Activated naive CD8-positive, alpha-beta T cell (primary cell): Measurements from ENCODE around the gene RHO.
"Not testable (repeated sequence)": the region's sequence is repeated elsewhere in the genome, so short reads cannot be mapped to it uniquely, and the experiment has no call there.

Source experiments
- H3K27ac Mint-ChIP-seq: one replicate; pipeline ENCODE4 v1.8.0; 2021; ENCODE audit warnings: mixed read lengths
- H3K27me3 Mint-ChIP-seq: one replicate; pipeline ENCODE4 v1.8.0; 2021; ENCODE audit warnings: mixed read lengths
- H3K36me3 Mint-ChIP-seq: one replicate; pipeline ENCODE4 v1.8.0; 2021; ENCODE audit warnings: mixed read lengths
- H3K4me1 Mint-ChIP-seq: one replicate; pipeline ENCODE4 v1.8.0; 2021; ENCODE audit warnings: low read depth, mixed read lengths
- H3K4me3 Mint-ChIP-seq: one replicate; pipeline ENCODE4 v1.8.0; 2021; ENCODE audit warnings: mild to moderate bottlenecking, mixed read lengths
- H3K9me3 Mint-ChIP-seq: one replicate; pipeline ENCODE4 v1.8.0; 2021; ENCODE audit warnings: low read depth, mixed read lengths

RHO gene

DNA sequence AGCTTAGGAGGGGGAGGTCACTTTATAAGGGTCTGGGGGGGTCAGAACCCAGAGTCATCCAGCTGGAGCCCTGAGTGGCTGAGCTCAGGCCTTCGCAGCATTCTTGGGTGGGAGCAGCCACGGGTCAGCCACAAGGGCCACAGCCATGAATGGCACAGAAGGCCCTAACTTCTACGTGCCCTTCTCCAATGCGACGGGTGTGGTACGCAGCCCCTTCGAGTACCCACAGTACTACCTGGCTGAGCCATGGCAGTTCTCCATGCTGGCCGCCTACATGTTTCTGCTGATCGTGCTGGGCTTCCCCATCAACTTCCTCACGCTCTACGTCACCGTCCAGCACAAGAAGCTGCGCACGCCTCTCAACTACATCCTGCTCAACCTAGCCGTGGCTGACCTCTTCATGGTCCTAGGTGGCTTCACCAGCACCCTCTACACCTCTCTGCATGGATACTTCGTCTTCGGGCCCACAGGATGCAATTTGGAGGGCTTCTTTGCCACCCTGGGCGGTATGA, at the start of gene RHO:
Gene RHO, plus strand, starts transcription at position 51 of the 512 bp plus-strand sequence. Its CDS starts 95 bp downstream, at position 146.
- H3K4me1 Mint-ChIP-seq, result no peaks in the 10 kb centered on the region
- H3K36me3 Mint-ChIP-seq, result no peaks in the 10 kb centered on the region
- no peak within 1 kb of the TSS for H3K4me3 Mint-ChIP-seq
- no peaks in the 10 kb centered on the region for H3K27me3 Mint-ChIP-seq
- H3K27ac Mint-ChIP-seq, result no peak within 1 kb of the TSS
- H3K9me3 Mint-ChIP-seq, result no peaks in the 10 kb centered on the region

DNA sequence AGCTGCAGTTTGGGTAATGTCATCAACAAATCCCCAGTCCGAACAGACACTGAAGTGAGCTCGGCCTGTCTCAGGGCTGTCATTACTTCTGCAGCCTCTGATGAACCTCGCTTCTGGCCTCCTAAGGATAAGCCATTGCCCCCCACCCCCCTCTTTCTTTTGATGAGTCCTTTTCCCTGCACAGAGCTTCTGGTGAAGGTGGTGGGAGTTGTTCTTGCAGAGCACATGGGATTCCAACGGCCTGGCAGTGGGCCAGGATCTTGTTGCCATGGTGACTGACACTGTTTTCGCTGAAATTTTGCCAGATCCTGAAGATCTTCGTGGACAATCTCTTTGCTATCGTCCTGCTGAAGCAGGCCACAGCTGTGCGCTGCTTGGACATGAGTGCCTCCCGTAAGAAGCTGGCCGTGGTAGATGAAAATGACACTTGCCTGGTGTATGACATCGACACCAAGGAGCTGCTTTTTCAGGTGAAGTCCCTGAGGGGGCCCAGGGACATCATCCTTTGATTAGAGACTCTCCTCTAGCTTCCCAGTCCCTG, 47.1 kb upstream of the RHO start:
- not testable (repeated sequence) for H3K27me3 Mint-ChIP-seq, H3K4me3 Mint-ChIP-seq, H3K9me3 Mint-ChIP-seq, H3K36me3 Mint-ChIP-seq, H3K4me1 Mint-ChIP-seq, H3K27ac Mint-ChIP-seq

DNA sequence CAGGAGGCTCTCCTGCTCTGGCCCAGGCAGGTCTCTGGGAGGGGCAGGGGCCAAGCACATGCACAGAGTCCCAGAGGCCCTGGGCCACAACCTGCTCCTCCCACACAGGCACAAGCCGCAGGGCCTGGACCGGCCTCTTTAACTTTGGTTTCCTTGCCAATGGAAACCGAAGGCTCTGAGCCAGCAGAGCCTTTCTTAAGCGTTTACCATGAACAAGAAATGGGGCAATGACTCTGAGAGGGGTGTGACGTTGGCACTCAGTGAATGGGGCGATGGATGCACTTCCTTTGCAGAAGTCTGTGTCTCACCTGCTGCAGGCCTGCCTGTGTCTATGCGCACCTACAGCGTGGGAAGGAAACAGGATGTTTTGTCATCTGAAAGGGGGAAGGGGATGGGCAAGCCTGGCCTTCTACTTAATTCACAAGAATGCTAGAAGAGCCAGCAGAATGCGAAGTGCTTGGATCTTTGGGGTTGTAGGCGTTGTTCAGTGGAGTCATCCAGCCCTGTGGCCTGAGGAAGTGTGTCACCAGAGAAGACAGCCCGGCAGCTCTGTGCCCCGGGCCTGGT, 46.6 kb upstream of the RHO start:
- H3K4me1 Mint-ChIP-seq, result peaks cover 6% of the 10 kb centered on the region
- no peaks in the 10 kb centered on the region for H3K27me3 Mint-ChIP-seq
- H3K27ac Mint-ChIP-seq, result peak overlapping the region; percentile 67
- H3K9me3 Mint-ChIP-seq, result no peaks in the 10 kb centered on the region
- peaks cover 4% of the 10 kb centered on the region for H3K36me3 Mint-ChIP-seq
- H3K4me3 Mint-ChIP-seq, result no peak overlapping the region

DNA sequence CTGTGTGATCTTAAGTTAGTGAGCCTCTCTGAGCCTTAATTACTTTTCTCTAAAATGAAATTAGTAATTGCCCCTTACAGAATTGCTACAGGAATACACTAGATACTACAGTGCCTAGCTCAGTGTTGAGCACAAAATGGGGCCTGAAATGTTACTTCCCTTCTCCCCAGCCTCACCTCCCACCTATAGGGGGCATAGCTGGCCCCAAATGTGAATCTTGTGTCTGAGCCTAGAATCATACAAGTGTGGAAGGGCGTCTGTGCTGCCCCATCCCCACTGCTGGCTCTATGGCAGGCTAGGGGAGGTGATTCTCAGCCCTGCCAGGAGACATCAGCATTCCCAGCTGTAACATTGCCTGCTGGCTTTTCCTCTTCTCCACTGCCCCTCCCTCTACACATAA, 45.7 kb upstream of the RHO start:
- H3K9me3 Mint-ChIP-seq, result no peaks in the 10 kb centered on the region
- no peak overlapping the region for H3K4me3 Mint-ChIP-seq
- no peaks in the 10 kb centered on the region for H3K27me3 Mint-ChIP-seq
- H3K36me3 Mint-ChIP-seq, result peaks cover 3% of the 10 kb centered on the region
- H3K4me1 Mint-ChIP-seq, result peaks cover 6% of the 10 kb centered on the region
- no peak overlapping the region for H3K27ac Mint-ChIP-seq

DNA sequence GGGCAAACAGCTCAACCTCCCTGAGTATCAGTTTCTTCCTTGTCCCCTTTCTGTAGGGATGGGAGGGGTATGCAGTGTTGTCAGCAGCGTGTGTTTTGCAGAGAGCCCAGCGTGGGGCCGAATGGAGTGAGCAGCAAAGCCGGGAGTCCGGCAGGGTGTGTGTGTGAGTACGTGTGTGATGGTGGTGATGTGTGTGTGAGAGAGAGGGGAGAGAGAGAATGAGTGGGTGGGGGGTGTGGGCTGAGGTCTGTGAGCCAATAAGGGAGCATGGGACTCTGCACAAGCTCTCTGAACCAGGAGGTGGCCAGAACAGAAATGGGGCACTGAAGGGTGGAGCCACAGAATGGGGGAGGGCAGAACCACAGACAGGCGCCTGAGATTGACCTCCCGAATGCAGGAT, 44.6 kb upstream of the RHO start:
- no peaks in the 10 kb centered on the region for H3K27me3 Mint-ChIP-seq
- H3K27ac Mint-ChIP-seq, result no peak overlapping the region
- H3K9me3 Mint-ChIP-seq, result no peaks in the 10 kb centered on the region
- peaks cover 6% of the 10 kb centered on the region for H3K4me1 Mint-ChIP-seq
- H3K4me3 Mint-ChIP-seq, result no peak overlapping the region
- peaks cover 3% of the 10 kb centered on the region for H3K36me3 Mint-ChIP-seq

DNA sequence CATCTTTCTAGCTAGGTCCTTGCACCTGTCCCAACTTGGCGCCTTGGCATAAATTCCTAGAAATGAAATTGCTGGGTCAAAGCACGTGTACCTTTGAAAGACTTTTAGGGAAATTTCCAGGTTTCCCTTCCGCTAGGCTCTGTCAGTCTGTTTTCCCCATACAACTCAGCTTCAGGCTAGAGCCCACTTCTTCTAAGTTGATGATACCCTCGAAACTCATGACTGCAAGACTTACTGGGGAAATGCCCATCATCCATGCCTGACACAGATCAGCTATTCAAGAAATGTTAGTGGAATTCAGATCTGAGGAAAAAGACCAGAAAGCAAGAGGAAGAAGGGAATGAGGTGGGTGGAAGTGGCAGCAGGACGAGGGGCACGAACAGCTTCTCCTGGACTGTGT, 43.3 kb upstream of the RHO start:
- not testable (repeated sequence) for H3K27me3 Mint-ChIP-seq, H3K36me3 Mint-ChIP-seq, H3K4me3 Mint-ChIP-seq, H3K27ac Mint-ChIP-seq, H3K9me3 Mint-ChIP-seq, H3K4me1 Mint-ChIP-seq

DNA sequence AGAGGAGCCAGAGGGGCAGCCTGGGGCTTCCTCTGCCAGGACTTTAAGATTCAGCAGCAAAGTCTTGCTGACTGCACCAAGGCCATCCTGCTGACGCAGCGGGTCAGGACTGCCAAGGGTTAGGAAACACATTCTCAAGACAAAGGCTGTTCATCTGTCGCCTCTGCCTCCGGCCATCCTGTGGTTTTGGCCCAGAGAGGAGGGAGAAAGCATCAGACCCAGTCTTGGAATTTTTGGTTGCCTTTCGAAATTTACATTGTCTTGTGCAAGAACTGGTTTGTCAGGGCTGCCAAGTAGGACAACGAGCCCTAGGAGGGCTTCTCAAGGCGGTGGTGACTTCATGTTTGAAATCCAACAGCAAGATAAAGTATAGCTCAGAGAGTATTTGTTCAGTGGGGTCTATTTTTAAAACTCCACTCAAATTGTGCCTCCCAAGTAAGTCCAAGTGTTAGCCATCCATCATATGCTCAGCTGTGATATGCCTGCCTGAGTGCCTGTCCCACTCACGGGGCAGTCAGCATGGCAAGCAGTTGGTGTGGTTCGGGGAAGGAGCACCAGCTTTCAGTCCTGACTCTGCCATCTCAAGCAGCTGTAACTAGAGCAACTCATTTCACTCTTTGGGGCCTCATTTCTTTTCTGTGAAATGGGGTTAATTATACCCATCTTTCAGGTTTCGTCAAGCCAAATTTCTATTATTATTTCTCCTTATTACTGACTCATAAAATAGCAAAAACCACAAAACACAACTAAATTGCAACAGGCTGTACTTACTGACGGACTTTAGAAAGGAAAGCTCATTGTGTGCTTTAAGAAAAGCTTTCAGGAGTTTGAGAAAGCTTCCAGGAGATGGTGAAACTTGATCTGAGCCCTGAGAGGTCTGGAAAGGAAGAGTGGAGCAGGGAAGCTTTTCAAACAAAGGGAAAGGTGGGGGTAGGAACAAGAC, 42.4 kb upstream of the RHO start:
- Mint-ChIP-seq H3K4me3 (no peak overlapping the region), H3K36me3 (peaks cover 6% of the 10 kb centered on the region), H3K4me1 (peaks cover 6% of the 10 kb centered on the region), H3K27ac (no peak overlapping the region), H3K27me3 (no peaks in the 10 kb centered on the region), H3K9me3 (no peaks in the 10 kb centered on the region)

DNA sequence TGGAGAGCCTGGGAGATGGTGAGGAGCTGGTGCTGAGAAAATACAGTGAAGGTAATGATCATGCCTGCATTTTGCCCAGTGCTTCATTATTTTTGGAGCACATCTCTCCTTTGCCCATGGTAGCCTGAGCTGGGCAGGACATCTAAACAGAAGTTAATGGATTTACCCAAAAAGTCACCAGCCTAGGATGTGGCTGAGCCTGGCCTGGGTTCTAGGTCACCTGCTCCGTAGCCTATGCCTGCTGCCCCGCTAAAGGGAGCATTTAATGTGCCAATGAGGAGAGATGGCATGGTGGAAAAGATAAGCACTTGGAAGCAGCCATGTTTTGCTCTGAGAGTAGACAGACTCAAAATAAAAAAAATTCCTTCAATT, 41.8 kb upstream of the RHO start:
- no peak overlapping the region for H3K4me3 Mint-ChIP-seq
- no peaks in the 10 kb centered on the region for H3K9me3 Mint-ChIP-seq
- no peaks in the 10 kb centered on the region for H3K27me3 Mint-ChIP-seq
- no peak overlapping the region for H3K27ac Mint-ChIP-seq
- peaks cover 6% of the 10 kb centered on the region for H3K36me3 Mint-ChIP-seq
- H3K4me1 Mint-ChIP-seq, result peaks cover 6% of the 10 kb centered on the region

DNA sequence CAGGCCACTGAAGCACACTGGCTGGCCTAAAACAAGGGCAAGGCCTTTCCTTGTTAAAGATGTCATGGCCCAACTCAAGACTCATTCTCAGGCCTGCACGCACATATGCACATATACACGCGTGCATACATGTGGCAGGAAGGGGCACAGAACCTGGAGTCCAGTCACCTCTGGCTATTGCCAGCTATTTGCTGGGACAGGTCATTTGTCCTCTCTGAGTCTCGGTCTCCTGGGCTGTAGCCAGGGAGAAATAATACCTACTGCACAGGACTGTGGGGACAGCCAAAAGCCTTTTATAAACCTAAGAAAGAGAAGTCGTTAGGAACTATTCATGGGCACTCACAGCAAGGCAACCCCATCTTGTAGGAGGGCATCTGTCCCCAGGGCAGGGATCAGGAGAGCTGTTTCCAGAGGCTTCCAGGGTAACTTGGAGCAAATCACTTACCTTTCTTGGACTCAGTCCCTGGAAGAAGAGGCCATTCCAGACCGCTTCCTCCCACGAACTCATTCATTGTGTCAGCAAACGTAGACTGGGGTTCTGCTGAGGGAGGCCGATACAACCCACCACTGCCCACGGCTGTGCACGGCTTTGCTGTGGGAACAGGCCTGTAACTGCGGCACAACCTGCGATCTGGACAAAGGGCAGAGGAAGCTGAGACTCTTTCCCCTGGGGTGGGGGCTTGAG, 41.1 kb upstream of the RHO start:
- Mint-ChIP-seq H3K27ac (no peak overlapping the region), H3K36me3 (peaks cover 9% of the 10 kb centered on the region), H3K4me3 (no peak overlapping the region), H3K27me3 (no peaks in the 10 kb centered on the region), H3K9me3 (no peaks in the 10 kb centered on the region), H3K4me1 (no peaks in the 10 kb centered on the region)

DNA sequence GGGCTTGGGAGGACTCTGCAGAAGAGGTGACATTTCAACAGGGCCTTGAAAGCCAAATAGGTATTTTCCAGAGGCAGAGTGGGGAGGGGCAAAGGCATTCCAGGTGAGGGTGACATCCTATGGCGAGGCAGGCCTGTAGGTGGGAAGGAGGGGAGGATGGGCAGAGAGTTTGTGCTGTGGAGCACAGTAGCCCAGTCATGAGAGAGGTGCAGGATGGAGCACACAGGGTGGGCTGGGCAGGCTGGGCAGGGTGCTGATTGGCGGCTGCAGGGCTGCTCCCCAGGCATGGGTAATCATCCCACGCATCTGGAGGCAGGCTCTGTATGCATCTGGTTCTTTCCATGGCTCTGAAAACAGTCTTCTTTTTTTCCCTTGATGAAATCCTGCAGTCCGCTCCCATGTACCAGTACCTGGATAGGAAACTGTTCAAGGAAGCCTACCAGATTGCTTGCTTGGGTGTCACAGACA, 40.5 kb upstream of the RHO start:
- H3K4me3 Mint-ChIP-seq, H3K4me1 Mint-ChIP-seq, H3K9me3 Mint-ChIP-seq, H3K36me3 Mint-ChIP-seq, H3K27ac Mint-ChIP-seq, H3K27me3 Mint-ChIP-seq: not testable (repeated sequence)

DNA sequence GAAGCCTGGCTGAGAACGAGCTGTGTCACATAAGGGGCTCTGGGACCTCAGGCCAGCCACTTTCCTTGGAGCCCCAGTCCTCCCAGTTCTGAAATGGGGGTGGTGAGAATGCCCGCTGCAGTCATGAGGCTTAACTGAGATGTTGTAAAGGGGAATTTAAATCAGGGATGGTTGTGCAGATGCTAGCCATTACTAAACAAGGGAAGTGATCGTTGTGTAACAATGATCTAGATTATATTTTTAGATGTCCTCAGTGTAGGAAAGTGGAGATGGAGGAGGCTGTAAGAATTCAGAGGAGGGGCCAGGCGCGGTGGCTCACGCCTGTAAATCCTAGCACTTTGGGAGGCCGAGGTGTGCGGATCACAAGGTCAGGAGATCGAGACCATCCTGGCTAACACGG, 39.2 kb upstream of the RHO start:
- not testable (repeated sequence) for H3K4me3 Mint-ChIP-seq, H3K27ac Mint-ChIP-seq, H3K27me3 Mint-ChIP-seq, H3K4me1 Mint-ChIP-seq, H3K36me3 Mint-ChIP-seq, H3K9me3 Mint-ChIP-seq

DNA sequence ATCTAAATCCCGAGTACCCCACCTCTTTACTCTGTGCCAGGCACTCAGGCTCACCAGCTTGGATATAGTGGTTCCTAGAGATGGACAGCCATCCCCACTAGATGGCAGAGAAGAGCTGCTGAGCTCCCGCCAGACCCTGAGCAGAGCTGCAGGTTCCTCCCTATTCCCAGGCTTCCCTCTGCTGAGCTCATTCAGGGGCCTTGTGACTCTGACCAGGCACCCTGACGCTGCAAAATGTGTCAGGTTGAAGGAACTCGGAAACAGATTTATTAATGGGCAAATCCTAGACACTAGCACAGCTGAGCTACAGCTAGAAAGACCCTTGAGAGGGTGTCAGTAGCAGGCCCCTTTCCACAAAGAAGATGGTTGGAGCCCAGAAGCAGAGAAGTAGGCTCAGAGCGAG, 38.2 kb upstream of the RHO start:
- no peaks in the 10 kb centered on the region for H3K9me3 Mint-ChIP-seq
- H3K27ac Mint-ChIP-seq, result no peak overlapping the region
- no peaks in the 10 kb centered on the region for H3K27me3 Mint-ChIP-seq
- H3K36me3 Mint-ChIP-seq, result peaks cover 12% of the 10 kb centered on the region
- no peaks in the 10 kb centered on the region for H3K4me1 Mint-ChIP-seq
- no peak overlapping the region for H3K4me3 Mint-ChIP-seq

DNA sequence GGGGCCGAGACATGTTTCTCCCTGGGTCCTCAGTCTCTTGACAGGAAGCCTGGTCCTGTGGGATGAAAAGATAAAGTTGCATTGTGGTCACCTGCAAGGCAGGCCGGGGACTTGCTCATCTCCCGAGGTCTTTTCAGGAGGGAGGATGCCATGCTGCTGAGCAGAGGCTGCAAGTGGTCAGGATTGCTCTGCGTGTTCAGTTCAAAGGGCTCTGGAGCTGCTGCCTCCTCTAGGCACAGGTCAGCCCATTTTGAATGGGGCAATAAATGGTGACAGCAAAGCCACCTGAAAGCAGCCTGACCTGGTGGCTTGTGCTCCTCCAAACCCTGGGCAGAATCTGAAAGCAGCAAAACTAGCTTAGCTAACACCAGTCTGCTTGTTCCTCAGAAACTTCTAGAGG, 37.4 kb upstream of the RHO start:
- H3K4me3 Mint-ChIP-seq, H3K9me3 Mint-ChIP-seq, H3K4me1 Mint-ChIP-seq, H3K27ac Mint-ChIP-seq, H3K27me3 Mint-ChIP-seq: not testable (repeated sequence)
- peaks cover 12% of the 10 kb centered on the region for H3K36me3 Mint-ChIP-seq

DNA sequence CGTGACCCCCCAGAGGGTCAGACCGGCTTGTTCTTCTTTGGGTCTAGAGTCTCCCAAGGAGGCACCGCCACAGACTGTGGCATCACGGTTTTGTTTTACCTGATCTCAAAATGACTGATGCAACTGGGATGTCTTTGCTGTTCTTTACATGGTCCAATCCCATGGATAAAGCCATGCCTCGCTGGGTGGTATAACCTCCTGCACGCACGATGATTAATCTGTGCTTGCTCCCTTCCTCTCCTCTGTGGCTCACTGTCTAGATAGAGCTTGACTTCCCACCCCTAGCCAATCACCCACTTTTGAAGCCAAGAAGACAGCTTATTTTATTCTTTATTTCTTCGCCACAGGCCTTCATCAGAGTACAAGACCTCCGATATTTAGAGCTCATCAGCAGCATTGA, 36.6 kb upstream of the RHO start:
- Mint-ChIP-seq H3K36me3 (peaks cover 15% of the 10 kb centered on the region), H3K4me1 (no peaks in the 10 kb centered on the region), H3K27me3 (no peaks in the 10 kb centered on the region), H3K4me3 (no peak overlapping the region), H3K9me3 (no peaks in the 10 kb centered on the region), H3K27ac (no peak overlapping the region)

DNA sequence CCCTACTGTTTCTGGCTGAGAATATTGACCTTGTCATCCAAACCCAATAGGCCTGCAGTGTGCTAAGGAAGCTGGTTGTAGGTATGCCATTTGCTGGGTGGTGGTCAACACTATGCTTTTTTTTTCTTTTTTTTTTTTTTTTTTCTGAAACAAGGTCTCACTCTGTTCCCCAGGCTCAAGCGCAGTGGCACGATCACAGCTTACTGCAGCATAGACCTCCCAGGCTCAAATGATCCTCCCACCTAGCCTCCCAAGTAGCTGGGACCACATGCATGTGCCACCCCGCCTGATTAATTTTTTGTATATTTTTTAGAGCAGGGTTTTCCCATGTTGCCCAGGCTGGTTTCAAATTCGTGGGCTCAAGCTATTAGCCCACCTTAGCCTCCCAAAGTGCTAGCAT, 35.7 kb upstream of the RHO start:
- Mint-ChIP-seq H3K36me3 (peaks cover 18% of the 10 kb centered on the region), H3K4me3 (no peak overlapping the region), H3K4me1 (no peaks in the 10 kb centered on the region), H3K9me3 (no peaks in the 10 kb centered on the region), H3K27me3 (no peaks in the 10 kb centered on the region), H3K27ac (no peak overlapping the region)
